Adrenal gland (tissue), 19 donors: ENCODE results near the gene CHST14. TPM values are rescaled to one million over a fixed set of nuclear protein-coding genes. Genes with fewer than 3 reads are reported as not detected.

Source experiments
- DNase-seq, 7 donors: peaks; one replicate each; pipeline ENCODE4 v3.0.0-alpha.2; 2019 to 2020
- H3K27ac ChIP-seq, 5 donors: fragments of 200-600 bp; sonication (generic) in 4 of 5; 1 replicate in 3 of 5; 2 replicates in 2 of 5; pipeline versions ENCODE4 v1.5.1 to v1.8.0; 2016 to 2020; ENCODE audit warnings: mild to moderate bottlenecking in 1 of 5
- H3K27me3 ChIP-seq: fragments of 200-600 bp; 2 replicates; pipeline ENCODE4 v1.8.0; 2021
- H3K36me3 ChIP-seq, 2 donors: fragments of 200-600 bp; replicated peaks in 1 of 2; 1 replicate in 1 of 2; 2 replicates in 1 of 2; pipeline versions ENCODE4 v1.5.1 to v1.8.0; 2018 to 2022
- H3K4me1 ChIP-seq, 2 donors: fragments of 200-600 bp; replicated peaks in 1 of 2; 1 replicate in 1 of 2; 2 replicates in 1 of 2; pipeline versions ENCODE4 v1.5.1 to v1.8.0; 2018 to 2021
- H3K4me3 ChIP-seq, 4 donors: fragments of 200-600 bp; sonication (generic) in 3 of 4; one replicate each; pipeline ENCODE4 v1.5.1; 2016 to 2018
- H3K9me3 ChIP-seq, 3 donors: fragments of 200-600 bp; sonication (generic) in 1 of 3; replicated peaks in 1 of 3; 1 replicate in 2 of 3; 2 replicates in 1 of 3; pipeline versions ENCODE4 v1.5.1 to v1.8.0; 2016 to 2021
- CTCF ChIP-seq, 6 experiments: fragments of 450-650 bp in 4 of 6; fragments of 200-600 bp in 2 of 6; sonication (generic) in 1 of 6; IDR thresholded peaks; 1 replicate in 5 of 6; 2 replicates in 1 of 6; pipeline versions ENCODE4 v1.5.1 to v1.8.0; 2016 to 2021; ENCODE audit warnings: antibody characterized with exemption in 6 of 6, mild to moderate bottlenecking in 2 of 6, moderate library complexity in 1 of 6
- POLR2A ChIP-seq, 2 donors: fragments of 450-650 bp; IDR thresholded peaks; one replicate each; pipeline ENCODE4 v1.6.1; 2017; ENCODE audit warnings: antibody characterized with exemption in 2 of 2, mild to moderate bottlenecking in 2 of 2, moderate library complexity in 1 of 2
- WGBS, 4 donors: extraction: QIAGEN DNeasy Blood & Tissue Kit in 2 of 4; methylation state at CpG; one replicate each; pipeline versions ENCODE4 v1.1.5 to v1.1.7; 2013 to 2017; 5-methylcytosine and 5-hydroxymethylcytosine counted together
- intact Hi-C, 2 donors: fragments of 100-400 bp; cut with DNase I; formaldehyde crosslinking; loops; one replicate each; pipeline versions ENCODE4 v1.14.1 to v1.15.0; 2022 to 2023
- long read RNA-seq, 10 donors: library from polyadenylated mRNA in 3 of 10; unstranded in 2 of 10; stranded (forward) in 1 of 10; transcript quantifications; one replicate each; pipeline ENCODE4 v2.0.0 and lab custom pipeline, GENCODE V29; 2021 to 2026
- polyA plus RNA-seq, 3 donors: library from polyadenylated mRNA; stranded (reverse); fragments of 200-250 nt in 2 of 3; fragments of 350-450 nt in 1 of 3; fragmentation: Illumina TruSeq in 1 of 3; extraction: RNeasy Lipid Tissue Mini Kit (QIAGEN cat#74804) in 1 of 3; gene quantifications; one replicate each; pipeline ENCODE4 v1.2.3, GENCODE V29; 2013 to 2014
- total RNA-seq, 9 donors: library from RNA; depleted of rRNA in 4 of 9; stranded (reverse); fragments of >200 nt in 4 of 9; fragments of 120-200 nt in 1 of 9; fragmentation: NEBNext Ultra II Directional in 1 of 9; extraction: Animal tissue kit (Norgen Biotek cat#: 25700) in 1 of 9; gene quantifications; one replicate each; pipeline versions ENCODE4 v1.1.0 to v1.2.4, GENCODE V29; 2013 to 2023
- donor health status: healthy with polysubstance abuse.
- donor health status: Bipolar disorder and iron deficiency.
- donor health status: DM: yes; HTN: yes; CAD: no.
- donor health status: DM: no; HTN: no; CAD: no.
- donor health status: DM: no; HTN: no; CAD: no.
- donor health status: DM: yes; HTN: yes; CAD: no.

CHST14 gene
- 10 to 100 TPM in 5 of 9 donors, 1 to 10 TPM in 4; 7.4 to 20.6 (median 14.0) TPM for total RNA-seq
- polyA plus RNA-seq = 10 to 100 TPM in 1 of 3 donors, 1 to 10 TPM in 2; 5.0 to 11.0 (median 6.7) TPM
- long read RNA-seq, donor 1, transcript CHST14-201 (1 exons, 3,574 nt) = major isoform, 6 of 6 reads
- long read RNA-seq, donor 1, partial matches to known transcripts = 0 of 6 reads
- long read RNA-seq, donor 1, other reads (novel, unspliced or antisense) = 0 of 6 reads
- long read RNA-seq, donor 2, transcript CHST14-201 (1 exons, 3,574 nt) = major isoform, 6 of 6 reads
- long read RNA-seq, donor 2, partial matches to known transcripts = 0 of 6 reads
- long read RNA-seq, donor 2, other reads (novel, unspliced or antisense) = 0 of 6 reads
- long read RNA-seq, donor 3, transcript CHST14-201 (1 exons, 3,574 nt) = major isoform, 6 of 6 reads
- long read RNA-seq, donor 3, partial matches to known transcripts = 0 of 6 reads
- long read RNA-seq, donor 3, other reads (novel, unspliced or antisense) = 0 of 6 reads
- long read RNA-seq, donor 4 = 0 reads
- long read RNA-seq, donor 5, transcript CHST14-201 (1 exons, 3,574 nt) = major isoform, 11 of 11 reads
- long read RNA-seq, donor 5, partial matches to known transcripts = 0 of 11 reads
- long read RNA-seq, donor 5, other reads (novel, unspliced or antisense) = 0 of 11 reads
- long read RNA-seq, donor 6, partial matches to known transcripts = 0 of 2 reads
- long read RNA-seq, donor 6, other reads (novel, unspliced or antisense) = 0 of 2 reads
- long read RNA-seq, donor 7, transcript CHST14-201 (1 exons, 3,574 nt) = major isoform, 9 of 9 reads
- long read RNA-seq, donor 7, partial matches to known transcripts = 0 of 9 reads
- long read RNA-seq, donor 7, other reads (novel, unspliced or antisense) = 0 of 9 reads
- long read RNA-seq, donor 8, transcript CHST14-201 (1 exons, 3,574 nt) = major isoform, 16 of 16 reads
- long read RNA-seq, donor 8, partial matches to known transcripts = 0 of 16 reads
- long read RNA-seq, donor 8, other reads (novel, unspliced or antisense) = 0 of 16 reads
- long read RNA-seq, donor 9, transcript CHST14-201 (1 exons, 3,574 nt) = major isoform, 10 of 10 reads
- long read RNA-seq, donor 9, partial matches to known transcripts = 0 of 10 reads
- long read RNA-seq, donor 9, other reads (novel, unspliced or antisense) = 0 of 10 reads
- long read RNA-seq, donor 10, transcript CHST14-201 (1 exons, 3,574 nt) = major isoform, 10 of 10 reads
- long read RNA-seq, donor 10, partial matches to known transcripts = 0 of 10 reads
- long read RNA-seq, donor 10, other reads (novel, unspliced or antisense) = 0 of 10 reads

- Histone ChIP-seq H3K27ac (peak within 1 kb of the TSS in 4 of 5 donors; percentile 55 to 97 (median 84)), H3K27me3 (no peaks in the 10 kb centered on the region), H3K4me3 (peak within 1 kb of the TSS in 3 of 4 donors; percentile 34 to 86 (median 85)), H3K36me3 (peaks cover 0 to 14% of the 10 kb centered on the region in 2 donors), H3K4me1 (peaks cover 0 to 19% of the 10 kb centered on the region in 2 donors), H3K9me3 (no peaks in the 10 kb centered on the region)
- TF ChIP-seq CTCF (IDR thresholded peaks at IDR 0.05) (no peak), POLR2A (IDR thresholded peaks at IDR 0.05) (peak in 1 of 2 donors; percentile 27)
- WGBS, 4 donors = 1 to 18% (median 3%) methylated on average over 3 to 51 of the region's 52 CpGs
- peak; percentile 52 to 74 (median 64) for DNase-seq
- intact Hi-C loops = no loop called here
Observed at GRCh38 chr15:40470423-40471104, at the start of gene CHST14. Gene CHST14, plus strand, starts transcription at chr15:40470984. Its CDS starts 230 bp downstream, at chr15:40471214.

- 11 to 33% (median 12%) methylated on average over 7 to 31 of the region's 31 CpGs for WGBS, 4 donors
Observed at GRCh38 chr15:40421246-40422157, 49.3 kb upstream of the CHST14 start.

More at GRCh38 chr15:40421246-40422157, 49.3 kb upstream of the CHST14 start:
- intact Hi-C loops = loop anchor here in 1 of 2 donors (5.0 kb wide), 3 partner anchors 59 to 139 kb away; partner anchors contain the start of genes ANKRD63 and INAFM2
- no peak for TF ChIP-seq POLR2A (IDR thresholded peaks at IDR 0.05)
- TF ChIP-seq CTCF (IDR thresholded peaks at IDR 0.05) = peak; percentile 79 to 99 (median 96)
- Histone ChIP-seq H3K9me3 (no peaks in the 10 kb centered on the region), H3K4me3 (no peak overlapping the region), H3K4me1 (peaks cover 21 to 23% of the 10 kb centered on the region in 2 donors), H3K36me3 (peaks cover 0 to 17% of the 10 kb centered on the region in 2 donors), H3K27me3 (no peaks in the 10 kb centered on the region), H3K27ac (peak overlapping the region in 3 of 5 donors; percentile 30 to 77 (median 43))
- peak; percentile 74 to 87 (median 83) for DNase-seq
